ENCODE measurements around the gene CLDN12.
A peak's percentile ranks its signal among the peaks of the same experiment; 100 is the strongest.

Gene CLDN12

DNA sequence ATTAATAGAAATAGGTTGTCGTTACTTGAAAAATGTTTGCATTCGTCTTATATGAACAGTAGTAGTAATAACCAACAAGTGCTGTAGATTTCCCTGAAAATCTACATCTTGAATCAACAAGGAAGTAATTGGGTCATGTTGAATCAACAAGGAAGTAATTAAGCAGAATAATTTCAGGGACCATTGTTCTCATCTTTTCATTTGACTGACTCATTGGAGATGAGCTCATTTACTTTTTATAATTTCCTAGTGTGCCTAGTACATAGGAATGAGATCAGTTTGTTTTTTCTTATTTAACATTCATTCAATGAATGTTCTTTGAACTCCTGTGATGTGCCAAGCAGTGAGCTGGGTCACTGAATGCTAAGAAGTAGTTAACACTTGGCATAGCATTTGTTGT is 8.2 kb downstream of the CLDN12 start:
- no peak overlapping the region for H3K27ac ChIP-seq
- H3K9ac ChIP-seq = no peak overlapping the region
- H3K27me3 ChIP-seq (ENCODE audit: control insufficient read depth, insufficient read depth, low read length) = no peaks in the 10 kb centered on the region
- H2AFZ ChIP-seq = no peak overlapping the region
- H3K4me3 ChIP-seq (ENCODE audit: low read depth, low read length) = no peak overlapping the region
- no peaks in the 10 kb centered on the region for H3K79me2 ChIP-seq
- no peaks in the 10 kb centered on the region for H3K36me3 ChIP-seq (ENCODE audit: control insufficient read depth, insufficient read depth, low read length)
- H3K9me3 ChIP-seq (ENCODE audit: control insufficient read depth, low read length) = no peaks in the 10 kb centered on the region
- TF ChIP-seq, protein P1, sequence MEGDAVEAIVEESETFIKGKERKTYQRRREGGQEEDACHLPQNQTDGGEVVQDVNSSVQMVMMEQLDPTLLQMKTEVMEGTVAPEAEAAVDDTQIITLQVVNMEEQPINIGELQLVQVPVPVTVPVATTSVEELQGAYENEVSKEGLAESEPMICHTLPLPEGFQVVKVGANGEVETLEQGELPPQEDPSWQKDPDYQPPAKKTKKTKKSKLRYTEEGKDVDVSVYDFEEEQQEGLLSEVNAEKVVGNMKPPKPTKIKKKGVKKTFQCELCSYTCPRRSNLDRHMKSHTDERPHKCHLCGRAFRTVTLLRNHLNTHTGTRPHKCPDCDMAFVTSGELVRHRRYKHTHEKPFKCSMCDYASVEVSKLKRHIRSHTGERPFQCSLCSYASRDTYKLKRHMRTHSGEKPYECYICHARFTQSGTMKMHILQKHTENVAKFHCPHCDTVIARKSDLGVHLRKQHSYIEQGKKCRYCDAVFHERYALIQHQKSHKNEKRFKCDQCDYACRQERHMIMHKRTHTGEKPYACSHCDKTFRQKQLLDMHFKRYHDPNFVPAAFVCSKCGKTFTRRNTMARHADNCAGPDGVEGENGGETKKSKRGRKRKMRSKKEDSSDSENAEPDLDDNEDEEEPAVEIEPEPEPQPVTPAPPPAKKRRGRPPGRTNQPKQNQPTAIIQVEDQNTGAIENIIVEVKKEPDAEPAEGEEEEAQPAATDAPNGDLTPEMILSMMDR (IDR thresholded peaks at IDR 0.05) = no peak
- no peak overlapping the region for H3K4me2 ChIP-seq (ENCODE audit: low read length)
- no peaks in the 10 kb centered on the region for H3K4me1 ChIP-seq

DNA sequence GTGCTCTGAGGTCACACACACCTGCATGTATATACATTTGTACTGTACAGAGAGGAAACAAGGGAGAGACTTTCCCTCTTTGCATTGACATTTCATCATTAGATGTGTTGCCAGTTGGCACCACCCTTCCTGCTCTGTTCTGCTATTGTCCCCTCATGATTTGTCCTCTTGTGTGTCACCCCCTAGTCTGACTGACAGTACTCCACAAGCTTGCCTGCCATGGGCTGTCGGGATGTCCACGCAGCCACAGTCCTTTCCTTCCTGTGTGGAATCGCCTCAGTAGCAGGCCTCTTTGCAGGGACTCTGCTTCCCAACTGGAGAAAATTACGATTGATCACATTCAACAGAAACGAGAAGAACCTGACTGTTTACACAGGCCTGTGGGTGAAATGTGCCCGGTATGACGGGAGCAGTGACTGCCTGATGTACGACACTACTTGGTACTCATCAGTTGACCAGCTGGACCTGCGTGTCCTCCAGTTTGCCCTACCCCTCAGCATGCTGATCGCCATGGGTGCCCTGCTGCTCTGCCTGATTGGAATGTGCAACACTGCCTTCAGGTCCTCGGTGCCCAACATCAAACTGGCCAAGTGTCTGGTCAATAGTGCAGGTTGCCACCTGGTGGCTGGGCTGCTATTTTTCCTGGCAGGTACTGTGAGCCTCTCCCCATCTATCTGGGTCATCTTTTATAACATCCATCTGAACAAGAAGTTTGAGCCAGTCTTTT is 9.4 kb downstream of the CLDN12 start:
- H3K27me3 ChIP-seq (ENCODE audit: control insufficient read depth, insufficient read depth, low read length) = no peaks in the 10 kb centered on the region
- H3K4me3 ChIP-seq (ENCODE audit: low read depth, low read length) = no peak overlapping the region
- no peaks in the 10 kb centered on the region for H3K79me2 ChIP-seq
- H3K9me3 ChIP-seq (ENCODE audit: control insufficient read depth, low read length) = no peaks in the 10 kb centered on the region
- TF ChIP-seq, protein P1 (IDR thresholded peaks at IDR 0.05) = peak; percentile 33
- no peak overlapping the region for H2AFZ ChIP-seq
- H3K36me3 ChIP-seq (ENCODE audit: control insufficient read depth, insufficient read depth, low read length) = no peaks in the 10 kb centered on the region
- no peak overlapping the region for H3K9ac ChIP-seq
- no peak overlapping the region for H3K27ac ChIP-seq
- no peak overlapping the region for H3K4me2 ChIP-seq (ENCODE audit: low read length)
- no peaks in the 10 kb centered on the region for H3K4me1 ChIP-seq

DNA sequence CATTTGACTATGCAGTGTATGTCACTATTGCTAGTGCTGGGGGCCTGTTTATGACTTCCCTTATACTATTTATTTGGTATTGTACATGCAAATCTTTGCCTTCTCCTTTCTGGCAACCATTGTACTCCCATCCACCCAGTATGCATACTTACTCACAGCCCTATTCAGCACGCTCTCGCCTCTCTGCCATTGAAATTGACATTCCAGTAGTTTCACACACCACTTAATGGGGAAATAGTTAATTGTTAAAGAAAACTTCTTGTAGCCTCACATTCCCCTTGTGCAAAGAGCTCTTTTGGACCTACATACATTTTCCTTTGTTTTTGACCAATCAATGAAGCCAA is 9.9 kb downstream of the CLDN12 start:
- no peak overlapping the region for H2AFZ ChIP-seq
- TF ChIP-seq, protein P1 (IDR thresholded peaks at IDR 0.05) = no peak
- no peak overlapping the region for H3K9ac ChIP-seq
- no peak overlapping the region for H3K4me2 ChIP-seq (ENCODE audit: low read length)
- H3K27me3 ChIP-seq (ENCODE audit: control insufficient read depth, insufficient read depth, low read length) = no peaks in the 10 kb centered on the region
- H3K79me2 ChIP-seq = no peaks in the 10 kb centered on the region
- no peaks in the 10 kb centered on the region for H3K36me3 ChIP-seq (ENCODE audit: control insufficient read depth, insufficient read depth, low read length)
- no peaks in the 10 kb centered on the region for H3K4me1 ChIP-seq
- H3K27ac ChIP-seq = no peak overlapping the region
- no peak overlapping the region for H3K4me3 ChIP-seq (ENCODE audit: low read depth, low read length)
- no peaks in the 10 kb centered on the region for H3K9me3 ChIP-seq (ENCODE audit: control insufficient read depth, low read length)

DNA sequence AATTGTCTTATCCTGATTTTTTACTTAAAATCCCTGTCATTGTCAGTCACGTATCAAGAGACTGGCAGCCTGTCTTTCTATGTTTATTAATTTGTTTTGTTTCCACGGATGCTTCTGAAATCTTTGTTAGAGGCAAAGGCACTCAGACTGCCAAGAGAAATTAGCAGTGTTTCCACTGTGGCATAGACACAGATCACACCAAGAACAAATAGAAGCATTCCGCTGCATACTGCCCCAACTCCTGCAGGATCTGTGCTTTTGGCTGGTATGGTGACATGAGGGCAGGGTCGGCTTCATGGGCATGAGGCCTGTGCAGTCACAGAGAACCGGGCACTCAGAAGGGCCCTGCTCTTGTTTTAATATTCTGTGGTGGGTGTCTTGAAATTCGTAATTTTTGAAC is 18.4 kb downstream of the CLDN12 start:
- Histone ChIP-seq H3K36me3 (ENCODE audit: control insufficient read depth, insufficient read depth, low read length) (no peaks in the 10 kb centered on the region), H3K9me3 (ENCODE audit: control insufficient read depth, low read length) (no peaks in the 10 kb centered on the region), H3K4me3 (ENCODE audit: low read depth, low read length) (no peak overlapping the region), H3K9ac (no peak overlapping the region), H3K4me1 (no peaks in the 10 kb centered on the region), H2AFZ (no peak overlapping the region), H3K27me3 (ENCODE audit: control insufficient read depth, insufficient read depth, low read length) (no peaks in the 10 kb centered on the region), H3K27ac (no peak overlapping the region), H3K79me2 (no peaks in the 10 kb centered on the region), H3K4me2 (ENCODE audit: low read length) (no peak overlapping the region)
- TF ChIP-seq, protein P1 (IDR thresholded peaks at IDR 0.05) = no peak

DNA sequence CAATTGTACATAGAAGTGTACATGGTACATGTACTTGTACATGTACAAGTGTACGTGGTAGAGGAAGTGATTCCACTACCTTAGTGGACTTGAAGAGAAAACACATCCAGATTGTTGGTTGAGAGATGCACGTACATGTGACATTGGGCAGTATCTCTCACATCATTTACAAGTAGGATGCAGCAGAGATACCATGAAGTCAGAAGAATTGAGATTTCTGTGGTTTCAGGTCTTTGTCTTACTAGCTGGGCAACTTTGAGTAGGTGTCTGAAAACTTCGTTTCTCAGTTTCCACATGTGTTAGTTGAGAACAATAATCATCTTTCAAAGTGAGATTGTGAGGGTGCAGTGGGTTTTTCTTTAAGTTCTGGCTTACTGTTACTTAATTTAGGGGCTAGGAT is 21.5 kb downstream of the CLDN12 start:
- Histone ChIP-seq H3K79me2 (no peaks in the 10 kb centered on the region), H3K36me3 (ENCODE audit: control insufficient read depth, insufficient read depth, low read length) (no peaks in the 10 kb centered on the region), H3K9me3 (ENCODE audit: control insufficient read depth, low read length) (no peaks in the 10 kb centered on the region), H3K4me1 (no peaks in the 10 kb centered on the region), H3K27me3 (ENCODE audit: control insufficient read depth, insufficient read depth, low read length) (no peaks in the 10 kb centered on the region), H3K27ac (no peak overlapping the region), H3K4me2 (ENCODE audit: low read length) (no peak overlapping the region), H2AFZ (no peak overlapping the region), H3K4me3 (ENCODE audit: low read depth, low read length) (no peak overlapping the region), H3K9ac (no peak overlapping the region)
- TF ChIP-seq, protein P1 (IDR thresholded peaks at IDR 0.05) = no peak

All from parathyroid adenoma (tissue), 2 donors.